Astrocyte (in vitro differentiated cells and primary cell): ENCODE measurements around the gene POLR3B.

Experiments
- CTCF ChIP-seq: IDR thresholded peaks from 2 replicates; pipeline ENCODE4 v1.5.1; 2011; ENCODE audit warnings: low read depth, mild to moderate bottlenecking, inconsistent platforms, low read length, moderate library complexity; ENCODE audit not compliant: insufficient read depth
- EZH2 ChIP-seq: IDR thresholded peaks from 2 replicates; pipeline ENCODE4 v1.6.1; 2012; ENCODE audit warnings: mild to moderate bottlenecking, low read length, inconsistent platforms; ENCODE audit not compliant: insufficient read depth

GRCh38 chr12:106329231-106329982, 28.1 kb upstream of the POLR3B start:
- TF ChIP-seq EZH2 = no peak
- no peak for TF ChIP-seq CTCF
